Fibroblast of mammary gland (primary cell): ENCODE measurements around the gene PNN.
"Not testable (repeated sequence)": the region's sequence is repeated elsewhere in the genome, so short reads cannot be mapped to it uniquely, and the experiment has no call there.

Experiments
- DNase-seq: peaks from one replicate; pipeline ENCODE4 v3.0.0-alpha.2; 2010; ENCODE audit warnings: low read depth
- H3K4me3 ChIP-seq: 2 replicates; pipeline ENCODE4 v1.5.1; 2011; ENCODE audit warnings: low read depth, mild to moderate bottlenecking, low read length, moderate library complexity; ENCODE audit not compliant: control insufficient read depth
- TF ChIP-seq, protein P1 (sequence below): conservative IDR thresholded peaks from 2 replicates; pipeline ENCODE4 v1.5.1; 2011; ENCODE audit warnings: low read depth, low read length, inconsistent platforms; ENCODE audit not compliant: control insufficient read depth, insufficient read depth

The PNN gene

GRCh38 chr14:39218171-39218769 lies 43.2 kb downstream of the PNN start:
- TF ChIP-seq, protein P1, sequence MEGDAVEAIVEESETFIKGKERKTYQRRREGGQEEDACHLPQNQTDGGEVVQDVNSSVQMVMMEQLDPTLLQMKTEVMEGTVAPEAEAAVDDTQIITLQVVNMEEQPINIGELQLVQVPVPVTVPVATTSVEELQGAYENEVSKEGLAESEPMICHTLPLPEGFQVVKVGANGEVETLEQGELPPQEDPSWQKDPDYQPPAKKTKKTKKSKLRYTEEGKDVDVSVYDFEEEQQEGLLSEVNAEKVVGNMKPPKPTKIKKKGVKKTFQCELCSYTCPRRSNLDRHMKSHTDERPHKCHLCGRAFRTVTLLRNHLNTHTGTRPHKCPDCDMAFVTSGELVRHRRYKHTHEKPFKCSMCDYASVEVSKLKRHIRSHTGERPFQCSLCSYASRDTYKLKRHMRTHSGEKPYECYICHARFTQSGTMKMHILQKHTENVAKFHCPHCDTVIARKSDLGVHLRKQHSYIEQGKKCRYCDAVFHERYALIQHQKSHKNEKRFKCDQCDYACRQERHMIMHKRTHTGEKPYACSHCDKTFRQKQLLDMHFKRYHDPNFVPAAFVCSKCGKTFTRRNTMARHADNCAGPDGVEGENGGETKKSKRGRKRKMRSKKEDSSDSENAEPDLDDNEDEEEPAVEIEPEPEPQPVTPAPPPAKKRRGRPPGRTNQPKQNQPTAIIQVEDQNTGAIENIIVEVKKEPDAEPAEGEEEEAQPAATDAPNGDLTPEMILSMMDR: no peak
- peak; percentile 45 for DNase-seq

GRCh38 chr14:39219075-39219499 lies 44.0 kb downstream of the PNN start:
- TF ChIP-seq, protein P1: no peak
- no peak overlapping the region for H3K4me3 ChIP-seq
- DNase-seq: peak; percentile 55

More at GRCh38 chr14:39218171-39218769, 43.2 kb downstream of the PNN start:
- H3K4me3 ChIP-seq: no peak overlapping the region

DNA sequence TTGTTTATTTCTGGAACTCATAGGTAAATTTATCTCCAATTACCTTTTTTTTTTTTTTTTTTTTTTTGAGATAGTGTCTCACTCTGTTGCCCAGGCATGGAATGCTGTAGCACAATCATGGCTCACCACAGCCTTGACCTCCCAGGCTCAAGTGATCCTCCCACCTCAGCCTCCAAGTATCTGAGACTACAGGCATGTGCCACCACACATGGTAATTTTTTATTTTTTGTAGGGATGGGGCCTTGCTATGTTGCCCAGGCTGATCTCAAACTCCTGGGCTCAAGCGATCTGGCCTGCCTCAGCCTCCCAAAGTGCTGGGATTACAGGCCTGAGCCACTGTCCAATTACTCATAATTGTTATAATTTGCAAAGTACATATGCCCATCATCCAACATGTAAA lies 45.4 kb downstream of the PNN start:
- not testable (repeated sequence) for H3K4me3 ChIP-seq, DNase-seq

- TF ChIP-seq, protein P1: no peak
- no peak overlapping the region for H3K4me3 ChIP-seq
- no peak for DNase-seq
These were observed 53.0 kb downstream of the PNN start for GRCh38 chr14:39228044-39228443.

DNA sequence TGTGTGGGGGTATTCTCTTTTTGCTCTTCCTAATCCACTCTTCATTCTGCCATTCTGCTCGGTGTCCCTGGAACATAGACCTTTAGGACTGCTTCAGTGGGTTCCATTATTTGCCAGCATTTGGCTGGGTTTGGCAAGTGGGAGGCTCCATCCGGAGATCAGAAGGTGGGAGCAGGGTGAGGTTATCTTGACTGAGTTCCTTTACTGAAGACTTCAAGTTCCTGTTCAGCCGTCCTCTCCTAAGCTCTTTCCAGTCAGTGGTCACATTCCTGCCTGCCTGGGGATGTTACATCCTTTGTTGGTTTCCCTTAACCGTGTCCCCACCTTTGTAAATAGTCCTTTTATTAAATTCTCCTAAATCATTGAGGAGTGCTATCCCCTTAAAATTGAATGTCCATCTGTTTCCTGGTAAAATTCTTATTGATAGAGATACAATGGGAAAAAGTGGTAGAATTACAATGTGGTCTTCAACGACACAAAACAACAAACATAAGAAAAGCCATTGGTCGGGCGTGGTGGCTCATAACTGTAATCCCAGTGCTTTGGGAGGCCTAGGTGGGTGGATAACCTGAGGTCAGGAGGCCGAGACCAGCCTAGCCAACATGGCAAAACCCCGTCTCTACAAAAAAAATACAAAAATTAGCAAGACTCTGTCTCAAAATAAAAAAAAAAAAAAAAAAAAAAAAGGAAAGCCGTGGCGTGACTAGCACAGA lies 53.6 kb downstream of the PNN start:
- no peak overlapping the region for H3K4me3 ChIP-seq
- TF ChIP-seq, protein P1: no peak
- DNase-seq: no peak

DNA sequence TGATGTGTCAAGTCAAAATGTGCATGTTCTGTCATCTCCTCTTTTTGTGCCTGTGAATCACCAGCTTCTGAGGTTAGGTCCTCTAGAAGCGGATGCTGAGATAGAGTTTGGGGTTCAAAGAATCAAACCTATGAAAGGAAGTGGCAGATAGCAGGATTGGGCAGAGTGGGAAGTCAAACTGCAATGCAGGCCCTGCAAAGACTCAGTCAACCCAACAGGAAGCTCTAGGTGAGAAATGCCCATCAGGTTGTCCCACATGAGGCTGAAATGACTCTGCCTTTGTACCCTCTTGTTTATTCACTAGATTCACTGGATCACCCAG lies 54.1 kb downstream of the PNN start:
- TF ChIP-seq, protein P1: no peak
- H3K4me3 ChIP-seq: no peak overlapping the region
- peak; percentile 53 for DNase-seq

DNA sequence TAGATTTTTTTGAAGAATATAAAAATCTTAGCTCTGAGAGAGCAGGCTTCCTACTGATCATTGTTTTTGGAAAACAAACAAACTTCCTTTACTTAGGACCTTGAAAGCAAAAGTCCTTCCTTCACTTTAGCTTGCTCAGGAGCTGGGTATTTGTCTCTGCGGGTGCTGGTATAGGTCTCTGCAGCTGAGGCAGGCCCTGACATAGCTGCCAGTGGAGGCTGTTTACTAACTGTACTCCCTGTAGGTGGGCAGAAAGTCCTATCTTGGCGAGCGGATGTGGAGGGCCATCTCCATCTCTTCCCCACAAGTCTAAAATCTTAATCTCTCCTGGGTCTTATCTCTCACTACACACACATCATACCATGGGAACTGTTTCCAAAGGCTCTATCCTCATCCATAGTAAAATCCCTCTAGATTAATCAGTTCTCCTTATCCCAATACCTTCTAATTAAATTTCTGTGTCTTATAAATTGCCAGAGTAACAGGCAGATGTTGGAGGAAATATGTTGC lies 54.6 kb downstream of the PNN start:
- H3K4me3 ChIP-seq: no peak overlapping the region
- TF ChIP-seq, protein P1: no peak
- no peak for DNase-seq
